Measurements from ENCODE around the gene HGS.

HGS gene

DNA sequence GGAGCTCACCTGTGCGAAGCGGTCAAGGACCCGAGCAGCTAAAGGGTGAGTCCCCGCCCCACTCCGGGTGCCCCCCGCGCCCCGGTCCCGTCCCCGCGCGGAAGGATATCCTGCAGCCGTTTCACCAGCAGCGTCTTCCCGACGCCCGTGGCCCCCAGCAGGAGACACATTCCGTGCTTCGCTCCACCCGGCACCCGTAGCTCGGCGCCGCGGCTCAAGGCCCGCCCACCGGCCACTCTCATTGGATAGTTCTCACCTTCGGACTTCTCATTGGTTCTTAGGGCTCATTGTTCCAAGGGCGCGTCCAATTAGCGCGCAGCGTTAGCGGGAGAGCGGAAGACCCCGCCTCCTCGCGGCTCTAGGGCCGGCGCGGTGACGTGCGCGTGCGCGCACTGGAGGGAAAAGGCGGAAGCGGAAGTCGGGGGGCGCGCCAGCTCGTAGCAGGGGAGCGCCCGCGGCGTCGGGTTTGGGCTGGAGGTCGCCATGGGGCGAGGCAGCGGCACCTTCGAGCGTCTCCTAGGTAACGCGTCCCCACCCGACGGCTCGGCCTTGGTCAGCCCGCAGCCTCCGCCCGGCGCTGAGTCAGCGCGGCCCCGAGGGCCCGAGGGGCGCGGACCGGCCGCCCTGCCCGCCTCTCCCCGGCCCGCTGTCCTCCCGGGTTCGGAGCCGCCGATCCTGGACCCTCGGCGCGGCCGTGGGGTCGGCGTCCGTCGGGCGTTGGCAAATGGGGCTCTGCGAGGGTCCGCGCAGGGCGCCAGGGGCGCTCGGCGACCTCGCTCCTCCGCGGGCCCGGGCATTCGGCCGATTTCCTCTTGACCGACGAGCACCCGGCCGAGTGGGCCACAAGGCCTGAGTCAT lies at the start of gene HGS, which contains the start of gene ARL16:
Gene HGS (plus strand): TSS at position 428 of the 858 bp plus-strand sequence. CDS start 56 bp downstream, at position 484.
Gene ARL16 (minus strand): TSS at position 214 of the 858 bp plus-strand sequence. CDS start 44 bp downstream, at position 170.
- DNase-seq (ENCODE audit: low spot score), result peak; percentile 99

GRCh38 chr17:81635431-81635830 lies 48.4 kb upstream of the HGS start:
- no peak for DNase-seq (ENCODE audit: low spot score)

GRCh38 chr17:81635973-81636504 lies 47.8 kb upstream of the HGS start:
- no peak for DNase-seq (ENCODE audit: low spot score)

- peak; percentile 100 for DNase-seq (ENCODE audit: low spot score)
These were observed 47.1 kb upstream of the HGS start, which contains the start of the genes NPLOC4 and TSPAN10 for GRCh38 chr17:81636505-81637288. Gene NPLOC4 (minus strand): TSS chr17:81637112. CDS start chr17:81636930, 182 bp downstream. Gene TSPAN10 (plus strand): TSS chr17:81637196. CDS start chr17:81642413, 5,217 bp downstream.

DNA sequence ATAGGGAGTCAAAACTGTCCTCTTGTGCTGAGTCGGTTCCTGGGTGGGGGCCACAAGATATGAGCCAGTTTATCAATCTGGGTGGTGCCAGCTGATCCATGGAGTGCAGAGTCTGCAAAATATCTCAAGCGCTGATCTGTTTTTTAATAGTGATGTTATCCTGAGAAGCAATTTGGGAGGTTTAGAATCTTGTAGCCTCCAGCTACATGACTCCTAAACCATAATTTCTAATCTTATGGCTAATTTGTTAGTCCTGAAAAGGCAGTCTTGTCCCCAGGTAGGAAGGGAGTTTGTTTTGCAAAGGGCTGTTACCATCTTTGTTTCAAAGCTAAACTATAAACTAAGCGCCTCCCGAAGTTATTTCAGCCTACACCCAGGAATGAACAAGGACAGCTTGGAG lies 45.1 kb upstream of the HGS start:
- no peak for DNase-seq (ENCODE audit: low spot score)

DNA sequence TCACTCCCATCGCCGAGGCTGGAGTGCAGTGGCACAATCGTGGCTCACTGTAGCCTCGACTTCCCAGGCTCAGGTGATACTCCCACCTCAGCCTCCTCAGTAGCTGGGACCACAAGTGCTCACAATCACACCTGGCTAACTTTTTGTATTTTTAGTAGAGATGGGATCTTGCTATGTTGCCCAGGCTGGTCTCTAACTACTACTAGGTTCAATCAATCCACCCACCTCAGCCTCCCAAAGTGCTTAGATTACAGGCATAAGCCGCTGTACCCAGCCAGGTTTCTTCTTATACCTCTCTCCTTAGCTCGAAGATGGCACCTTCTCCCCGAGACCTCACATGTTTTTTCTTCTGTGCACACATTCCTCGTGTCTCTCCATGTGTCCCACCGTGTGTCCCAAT lies 43.8 kb upstream of the HGS start:
- no peak for DNase-seq (ENCODE audit: low spot score)

DNA sequence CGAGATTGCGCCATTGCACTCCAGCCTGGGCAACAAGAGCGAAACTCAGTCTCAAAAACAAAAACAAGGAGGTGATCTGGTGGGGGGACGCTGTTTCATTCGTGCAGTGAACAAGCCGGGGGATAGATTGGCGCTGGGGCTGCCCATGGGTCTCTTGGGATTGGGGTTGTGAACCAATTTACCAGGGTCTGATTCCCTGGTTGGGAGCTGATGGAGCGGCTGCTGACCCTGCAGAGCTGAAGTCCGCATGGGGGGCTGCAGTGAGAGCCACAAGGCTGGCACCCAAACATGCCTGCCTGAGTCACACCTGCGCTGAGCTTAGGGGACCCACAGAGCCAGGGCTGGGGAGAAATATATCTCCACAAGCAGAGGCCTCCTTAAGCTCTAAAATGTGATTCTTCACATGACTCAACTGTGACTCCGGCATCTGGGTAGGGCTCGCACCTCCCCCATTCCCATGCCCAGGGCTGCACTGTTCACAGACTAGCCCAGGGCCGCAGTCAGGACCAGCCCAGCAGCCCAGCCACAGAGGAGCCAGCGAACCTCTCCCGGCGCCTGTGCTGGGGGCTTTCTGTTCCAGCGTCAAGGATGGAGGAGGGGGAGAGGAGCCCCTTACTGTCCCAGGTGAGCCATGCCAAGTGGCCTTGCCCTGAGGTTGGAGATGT lies 41.9 kb upstream of the HGS start:
- peak; percentile 94 for DNase-seq (ENCODE audit: low spot score)

GRCh38 chr17:81644496-81644895 lies 39.3 kb upstream of the HGS start:
- DNase-seq (ENCODE audit: low spot score), result no peak

GRCh38 chr17:81644976-81645952 lies 38.5 kb upstream of the HGS start:
- no peak for DNase-seq (ENCODE audit: low spot score)

GRCh38 chr17:81646869-81647600 lies 36.8 kb upstream of the HGS start:
- no peak for DNase-seq (ENCODE audit: low spot score)

- no peak for DNase-seq (ENCODE audit: low spot score)
These were observed 36.2 kb upstream of the HGS start for GRCh38 chr17:81647640-81648012.

- peak; percentile 47 for DNase-seq (ENCODE audit: low spot score)
These were observed 35.7 kb upstream of the HGS start for GRCh38 chr17:81648013-81648706.

DNA sequence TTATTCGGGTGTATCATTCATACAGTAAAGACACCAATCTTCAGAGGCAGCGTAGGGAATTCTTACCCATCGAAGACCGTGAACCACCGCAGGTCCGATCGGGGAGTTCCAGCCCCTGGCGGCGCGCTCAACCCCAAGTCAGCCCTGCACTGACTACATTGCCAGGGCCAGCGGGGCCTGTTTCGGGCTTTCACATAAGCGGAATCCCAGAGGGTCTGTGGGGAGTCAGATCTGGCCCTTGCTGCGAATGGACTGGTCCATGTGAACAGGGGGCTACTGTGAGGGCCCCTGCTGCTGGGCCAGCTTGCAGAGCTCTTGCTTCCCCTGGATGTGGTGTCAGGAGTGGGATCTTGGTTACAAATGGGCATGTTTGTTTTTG lies 35.1 kb upstream of the HGS start:
- no peak for DNase-seq (ENCODE audit: low spot score)

DNA sequence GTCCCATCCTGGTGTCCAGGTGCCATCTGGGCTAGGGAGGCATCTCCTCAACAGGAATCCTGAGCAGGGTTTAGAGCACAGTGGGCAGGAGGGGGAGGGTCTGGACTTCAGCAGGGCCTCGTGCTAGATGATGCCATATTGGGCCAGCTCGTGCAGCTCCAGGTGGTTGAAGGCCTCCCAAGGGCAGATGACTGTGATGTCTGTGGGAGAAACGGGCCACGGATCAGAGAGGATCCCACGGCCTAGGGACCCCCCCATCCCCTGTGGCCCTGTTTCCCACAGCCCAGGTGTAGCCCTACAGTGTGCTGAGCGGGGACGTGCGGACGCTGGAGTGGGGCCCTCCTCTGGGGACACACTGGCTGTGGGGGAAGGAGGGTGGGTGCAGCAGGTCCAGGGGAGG lies 32.9 kb upstream of the HGS start:
- DNase-seq (ENCODE audit: low spot score), result no peak

DNA sequence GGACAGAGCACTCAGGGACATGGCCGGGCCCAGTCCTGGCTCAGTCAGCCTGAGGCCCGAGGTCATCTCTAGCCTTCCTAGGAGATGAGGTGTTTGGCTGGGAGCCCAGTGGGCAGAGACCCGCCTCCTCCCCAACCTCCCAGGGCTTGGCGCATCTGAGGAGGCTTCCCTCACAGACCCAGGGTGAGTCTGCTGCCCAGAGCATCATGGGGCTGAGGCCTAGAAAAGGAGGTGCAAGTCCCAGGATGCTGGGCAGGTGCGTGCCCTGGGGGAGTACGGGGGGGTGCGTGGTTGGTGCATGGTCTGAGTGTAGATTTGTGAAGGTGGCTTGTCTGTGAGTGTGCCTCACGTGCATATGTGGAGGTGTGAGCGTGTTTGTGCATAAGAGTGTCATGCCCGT lies 32.1 kb upstream of the HGS start:
- peak; percentile 90 for DNase-seq (ENCODE audit: low spot score)

DNA sequence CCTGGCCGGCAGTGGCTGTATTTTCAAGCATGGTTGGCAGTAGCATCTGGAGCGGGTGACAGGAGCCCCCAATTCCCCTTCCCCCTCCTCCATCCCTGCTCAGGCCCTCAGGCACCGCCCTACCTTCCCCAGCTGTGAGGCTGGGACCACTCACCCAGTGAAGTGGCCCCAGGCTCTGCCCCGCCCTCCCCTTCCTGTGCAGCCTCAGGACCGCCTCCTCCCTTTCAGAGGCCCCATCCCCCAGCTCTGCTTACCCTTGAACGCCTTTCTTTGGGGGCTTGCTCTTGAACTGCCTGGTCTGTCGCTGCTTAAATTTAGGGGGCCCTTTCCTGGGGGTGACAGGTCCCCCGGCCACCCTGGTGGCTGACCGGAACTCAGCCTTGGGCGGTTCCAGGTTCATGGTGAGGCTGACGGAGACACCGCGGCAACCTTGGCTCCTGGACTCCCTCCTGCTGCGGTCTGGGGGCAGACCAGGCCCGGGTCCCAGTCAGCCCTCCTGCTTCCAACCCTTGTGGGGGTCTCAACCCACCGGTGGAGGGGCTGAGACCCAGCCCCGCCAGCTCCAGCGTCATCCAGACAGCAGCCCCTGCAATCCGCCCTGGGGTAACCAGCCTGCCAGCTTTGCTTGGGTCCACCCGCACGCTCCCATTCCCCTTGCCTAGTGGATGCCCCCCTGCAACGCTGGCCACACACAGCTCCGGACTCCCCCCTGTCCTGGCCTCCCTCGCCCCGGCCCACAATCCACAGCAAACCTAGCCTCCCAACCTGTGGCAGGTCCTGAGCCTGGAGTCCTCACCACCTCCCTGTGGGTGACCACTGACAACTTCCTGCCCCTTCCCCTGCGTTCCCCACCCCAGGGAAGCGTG lies 30.7 kb upstream of the HGS start:
- DNase-seq (ENCODE audit: low spot score), result no peak

- no peak for DNase-seq (ENCODE audit: low spot score)
These were observed 28.3 kb upstream of the HGS start for GRCh38 chr17:81655378-81656117.

Measured in AG20443 (cell line).